DOHH2 (cell line): ENCODE data around the gene HPS5.

ENCODE experiments used
- EZH2phosphoT487 ChIP-seq: fragments of 200-600 bp; sonication (generic); IDR thresholded peaks from 2 replicates; pipeline ENCODE4 v1.6.1; 2017; ENCODE audit warnings: borderline replicate concordance, mild to moderate bottlenecking, antibody characterized with exemption, low read length, moderate library complexity, mixed read lengths
- TF ChIP-seq, protein P1 (sequence below): fragments of 200-600 bp; sonication (generic); IDR thresholded peaks from one replicate; pipeline ENCODE4 v1.5.1; 2014; ENCODE audit warnings: antibody characterized with exemption, mild to moderate bottlenecking, low read depth, low read length; ENCODE audit not compliant: poor library complexity, severe bottlenecking

DNA sequence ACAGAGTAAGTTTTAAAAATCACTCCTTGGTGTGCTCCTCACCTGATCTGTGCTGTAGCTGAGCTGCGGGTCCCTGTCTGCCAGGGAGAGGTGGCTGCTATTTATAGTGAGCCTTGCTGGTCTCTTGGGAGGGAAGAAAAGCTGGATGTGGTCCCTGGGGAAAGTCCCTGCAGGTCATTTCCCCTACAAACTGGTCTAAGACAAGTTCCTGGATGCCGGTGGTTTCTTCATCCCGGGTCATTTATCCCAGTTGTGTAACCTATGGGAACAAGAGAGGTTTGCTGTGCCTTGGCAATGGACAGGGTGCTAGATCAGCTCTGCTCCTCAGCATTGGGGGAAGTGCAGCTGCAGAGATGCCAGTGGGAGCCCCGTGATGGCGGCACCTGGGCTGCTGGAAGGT, 73.4 kb downstream of the HPS5 start, which contains the start of gene SAA2:
- TF ChIP-seq, protein P1, sequence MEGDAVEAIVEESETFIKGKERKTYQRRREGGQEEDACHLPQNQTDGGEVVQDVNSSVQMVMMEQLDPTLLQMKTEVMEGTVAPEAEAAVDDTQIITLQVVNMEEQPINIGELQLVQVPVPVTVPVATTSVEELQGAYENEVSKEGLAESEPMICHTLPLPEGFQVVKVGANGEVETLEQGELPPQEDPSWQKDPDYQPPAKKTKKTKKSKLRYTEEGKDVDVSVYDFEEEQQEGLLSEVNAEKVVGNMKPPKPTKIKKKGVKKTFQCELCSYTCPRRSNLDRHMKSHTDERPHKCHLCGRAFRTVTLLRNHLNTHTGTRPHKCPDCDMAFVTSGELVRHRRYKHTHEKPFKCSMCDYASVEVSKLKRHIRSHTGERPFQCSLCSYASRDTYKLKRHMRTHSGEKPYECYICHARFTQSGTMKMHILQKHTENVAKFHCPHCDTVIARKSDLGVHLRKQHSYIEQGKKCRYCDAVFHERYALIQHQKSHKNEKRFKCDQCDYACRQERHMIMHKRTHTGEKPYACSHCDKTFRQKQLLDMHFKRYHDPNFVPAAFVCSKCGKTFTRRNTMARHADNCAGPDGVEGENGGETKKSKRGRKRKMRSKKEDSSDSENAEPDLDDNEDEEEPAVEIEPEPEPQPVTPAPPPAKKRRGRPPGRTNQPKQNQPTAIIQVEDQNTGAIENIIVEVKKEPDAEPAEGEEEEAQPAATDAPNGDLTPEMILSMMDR = no peak
- no peak for TF ChIP-seq EZH2phosphoT487
